Activated B cell treated with CpG ODN at 0.5 μM for 24 hours (primary cell): Measurements from ENCODE around the gene UBE2E2. TPM values are rescaled to one million over a fixed set of nuclear protein-coding genes. Genes with fewer than 3 reads are reported as not detected.

Experiments used
- ATAC-seq: fragments of 200-7000 bp; cut with Tn5 transposase; one replicate; pipeline ENCODE4 v1.10.0; 2021; ENCODE audit warnings: low read depth, mild to moderate bottlenecking, moderate library complexity
- CTCF ChIA-PET: fragments of 350-600 bp; sonication (Branson Sonifier 250); formaldehyde crosslinking; loops from one replicate; lab custom pipeline; 2021; ENCODE audit warnings: antibody characterized with exemption; lab: Charles Lee
- POLR2A ChIA-PET: fragments of 350-600 bp; sonication (Branson Sonifier 250); formaldehyde crosslinking; loops from one replicate; lab custom pipeline; 2021; ENCODE audit warnings: antibody characterized with exemption; lab: Charles Lee
- DNase-seq: peaks from one replicate; pipeline ENCODE4 v3.0.0; 2022
- H3K27ac Mint-ChIP-seq: one replicate; pipeline ENCODE4 v1.8.0; 2020; ENCODE audit warnings: mixed read lengths
- H3K27me3 Mint-ChIP-seq: one replicate; pipeline ENCODE4 v1.8.0; 2021; ENCODE audit warnings: mixed read lengths
- H3K36me3 Mint-ChIP-seq: one replicate; pipeline ENCODE4 v1.8.0; 2021; ENCODE audit warnings: low read depth, mixed read lengths
- H3K4me1 Mint-ChIP-seq: one replicate; pipeline ENCODE4 v1.8.0; 2021; ENCODE audit warnings: mixed read lengths
- H3K4me3 Mint-ChIP-seq: one replicate; pipeline ENCODE4 v1.8.0; 2020; ENCODE audit warnings: mild to moderate bottlenecking, mixed read lengths
- H3K9me3 Mint-ChIP-seq: one replicate; pipeline ENCODE4 v1.8.0; 2020; ENCODE audit warnings: mixed read lengths
- CTCF ChIP-seq: fragments of 200-600 bp; IDR thresholded peaks from one replicate; pipeline ENCODE4 v1.8.0; 2022; ENCODE audit warnings: antibody characterized with exemption, mild to moderate bottlenecking
- intact Hi-C: fragments of 100-400 bp; cut with micrococcal nuclease; formaldehyde crosslinking; loops from one replicate; pipeline ENCODE4 v1.15.1; 2024
- total RNA-seq: library from RNA; stranded (reverse); gene quantifications from 2 replicates; pipeline ENCODE4 v1.2.3, GENCODE V29; 2022

Gene UBE2E2
- total RNA-seq, 1 donor from 2014 or later, result 48.5 TPM

- Mint-ChIP-seq H3K27ac (no peak overlapping the region), H3K4me3 (no peak overlapping the region)
- POLR2A ChIA-PET, result no interaction called here
Measured at GRCh38 chr3:23256741-23257435, 53.8 kb downstream of the UBE2E2 start.

GRCh38 chr3:23258110-23258509 lies 55.0 kb downstream of the UBE2E2 start:
- POLR2A ChIA-PET, result no interaction called here
- intact Hi-C loops, result no loop called here
- CTCF ChIA-PET, result no interaction called here
- TF ChIP-seq CTCF, result no peak
- DNase-seq (no peak), ATAC-seq (no peak)
- no peak overlapping the region for H3K27ac Mint-ChIP-seq
- no peaks in the 10 kb centered on the region for H3K27me3 Mint-ChIP-seq
- H3K4me1 Mint-ChIP-seq, result peaks cover 49% of the 10 kb centered on the region
- H3K4me3 Mint-ChIP-seq, result no peak overlapping the region
- H3K9me3 Mint-ChIP-seq, result peaks cover 5% of the 10 kb centered on the region
- peaks cover 1% of the 10 kb centered on the region for H3K36me3 Mint-ChIP-seq

More at GRCh38 chr3:23256741-23257435, 53.8 kb downstream of the UBE2E2 start:
- Mint-ChIP-seq H3K36me3 (no peaks in the 10 kb centered on the region), H3K27me3 (no peaks in the 10 kb centered on the region), H3K4me1 (peaks cover 52% of the 10 kb centered on the region), H3K9me3 (peaks cover 5% of the 10 kb centered on the region)
- intact Hi-C loops, result no loop called here
- CTCF ChIA-PET, result no interaction called here
- no peak for ATAC-seq
- TF ChIP-seq CTCF, result no peak
- DNase-seq, result no peak

- DNase-seq (no peak), ATAC-seq (no peak)
- intact Hi-C loops, result no loop called here
- no peaks in the 10 kb centered on the region for H3K27me3 Mint-ChIP-seq
- H3K4me1 Mint-ChIP-seq, result peaks cover 37% of the 10 kb centered on the region
- no peak for TF ChIP-seq CTCF
- no peak overlapping the region for H3K27ac Mint-ChIP-seq
- H3K36me3 Mint-ChIP-seq, result peaks cover 1% of the 10 kb centered on the region
- no peak overlapping the region for H3K4me3 Mint-ChIP-seq
- peaks cover 5% of the 10 kb centered on the region for H3K9me3 Mint-ChIP-seq
- ChIA-PET CTCF (no interaction called here), POLR2A (no interaction called here)
Measured at GRCh38 chr3:23259515-23259914, 56.4 kb downstream of the UBE2E2 start.

GRCh38 chr3:23262766-23263165 lies 59.6 kb downstream of the UBE2E2 start:
- Mint-ChIP-seq H3K4me1 (peaks cover 24% of the 10 kb centered on the region), H3K27me3 (no peaks in the 10 kb centered on the region), H3K36me3 (peaks cover 6% of the 10 kb centered on the region), H3K27ac (no peak overlapping the region), H3K4me3 (no peak overlapping the region), H3K9me3 (peaks cover 5% of the 10 kb centered on the region)
- ChIA-PET CTCF (no interaction called here), POLR2A (no interaction called here)
- no peak for TF ChIP-seq CTCF
- intact Hi-C loops, result no loop called here
- DNase-seq (no peak), ATAC-seq (no peak)

GRCh38 chr3:23263796-23264195 lies 60.7 kb downstream of the UBE2E2 start:
- Mint-ChIP-seq H3K4me3 (no peak overlapping the region), H3K27me3 (no peaks in the 10 kb centered on the region), H3K9me3 (peaks cover 5% of the 10 kb centered on the region), H3K27ac (no peak overlapping the region), H3K36me3 (peaks cover 6% of the 10 kb centered on the region), H3K4me1 (peaks cover 19% of the 10 kb centered on the region)
- no peak for ATAC-seq
- ChIA-PET CTCF (no interaction called here), POLR2A (no interaction called here)
- DNase-seq, result no peak
- intact Hi-C loops, result no loop called here
- no peak for TF ChIP-seq CTCF
